CD4-positive, alpha-beta T cell (primary cell): ENCODE measurements around the gene GFRAL. TPM values are rescaled to one million over a fixed set of nuclear protein-coding genes. Genes with fewer than 3 reads are reported as not detected.
"Not testable (repeated sequence)": the region's sequence is repeated elsewhere in the genome, so short reads cannot be mapped to it uniquely, and the experiment has no call there.

Experiments
- ATAC-seq: fragments of 200-7000 bp; cut with Tn5 transposase; one replicate; pipeline ENCODE4 v1.10.0; 2022; ENCODE audit warnings: mild to moderate bottlenecking; ENCODE audit not compliant: poor library complexity
- CTCF ChIA-PET: fragments of 350-600 bp; sonication (Branson Sonifier 250); formaldehyde crosslinking; loops from one replicate; lab custom pipeline; 2021; ENCODE audit warnings: antibody characterized with exemption, inconsistent platforms; lab: Charles Lee
- POLR2A ChIA-PET: fragments of 350-600 bp; sonication (Branson Sonifier 250); formaldehyde crosslinking; loops from one replicate; lab custom pipeline; 2021; ENCODE audit warnings: antibody characterized with exemption, inconsistent platforms; lab: Charles Lee
- DNase-seq, 14 experiments: peaks; one replicate each; pipeline ENCODE4 v3.0.0-alpha.2; 2013 to 2020; ENCODE audit warnings: mixed read lengths in 2 of 14
- H3K27ac ChIP-seq, 2 donors: one replicate each; pipeline versions ENCODE4 v1.5.1 to v1.7.0; 2013; ENCODE audit warnings: low read length in 2 of 2, low read depth in 1 of 2, mild to moderate bottlenecking in 1 of 2
- H3K27me3 ChIP-seq, 2 experiments: 1 replicate in 1 of 2; 2 replicates in 1 of 2; pipeline versions ENCODE4 v1.6.1 to v1.7.0; 2013; ENCODE audit warnings: low read length in 2 of 2, control low read depth in 1 of 2, mild to moderate bottlenecking in 1 of 2, moderate library complexity in 1 of 2; ENCODE audit not compliant: insufficient read depth in 2 of 2, control insufficient read depth in 1 of 2
- H3K36me3 ChIP-seq: one replicate; pipeline ENCODE4 v1.6.1; 2013; ENCODE audit warnings: low read length, control low read depth; ENCODE audit not compliant: insufficient read depth
- H3K4me1 ChIP-seq: one replicate; pipeline ENCODE4 v1.6.1; 2013; ENCODE audit warnings: low read length, control low read depth; ENCODE audit not compliant: insufficient read depth
- H3K4me3 ChIP-seq: one replicate; pipeline ENCODE4 v1.5.1; 2013; ENCODE audit warnings: mild to moderate bottlenecking, low read length, moderate library complexity
- H3K9me3 ChIP-seq, 2 experiments: 1 replicate in 1 of 2; 2 replicates in 1 of 2; pipeline versions ENCODE4 v1.6.1 to v1.7.0; 2013; ENCODE audit warnings: low read length in 2 of 2, mild to moderate bottlenecking in 2 of 2, control low read depth in 1 of 2, moderate library complexity in 1 of 2; ENCODE audit not compliant: control insufficient read depth in 1 of 2, insufficient read depth in 1 of 2
- H3K27ac Mint-ChIP-seq: one replicate; pipeline ENCODE4 v1.8.0; 2020; ENCODE audit warnings: mixed read lengths
- H3K27me3 Mint-ChIP-seq: one replicate; pipeline ENCODE4 v1.8.0; 2021; ENCODE audit warnings: mixed read lengths
- H3K36me3 Mint-ChIP-seq: one replicate; pipeline ENCODE4 v1.8.0; 2021; ENCODE audit warnings: low read depth, mixed read lengths
- H3K4me1 Mint-ChIP-seq: one replicate; pipeline ENCODE4 v1.8.0; 2021; ENCODE audit warnings: low read depth, mixed read lengths
- H3K4me3 Mint-ChIP-seq: one replicate; pipeline ENCODE4 v1.8.0; 2020; ENCODE audit warnings: mild to moderate bottlenecking, mixed read lengths
- H3K9me3 Mint-ChIP-seq: one replicate; pipeline ENCODE4 v1.8.0; 2020; ENCODE audit warnings: mixed read lengths
- CTCF ChIP-seq: fragments of 200-600 bp; IDR thresholded peaks from one replicate; pipeline ENCODE4 v1.8.0; 2022; ENCODE audit warnings: antibody characterized with exemption, mild to moderate bottlenecking
- intact Hi-C, 2 experiments: fragments of 100-400 bp; cut with DNase I in 1 of 2; cut with micrococcal nuclease in 1 of 2; formaldehyde crosslinking; loops; one replicate each; pipeline versions ENCODE4 v1.15.1 to v1.9.0; 2023 to 2025; cut with DNase I, micrococcal nuclease
- total RNA-seq, 174 experiments: library from RNA in 2 of 174; stranded (reverse) in 2 of 174; gene quantifications; one replicate each; pipeline ENCODE4 v1.2.3 and lab custom pipeline; 2021 to 2026

GFRAL gene
- total RNA-seq, 2 experiments from 2014 or later = not detected

- no peaks in the 10 kb centered on the region for H3K27me3 ChIP-seq
- Mint-ChIP-seq H3K4me3 (no peak overlapping the region), H3K4me1 (no peaks in the 10 kb centered on the region), H3K27me3 (no peaks in the 10 kb centered on the region), H3K36me3 (no peaks in the 10 kb centered on the region), H3K27ac (no peak overlapping the region), H3K9me3 (peaks cover 19% of the 10 kb centered on the region)
- ChIA-PET POLR2A (no interaction called here), CTCF (no interaction called here)
- H3K27ac ChIP-seq = no peak overlapping the region
- intact Hi-C loops = no loop called here
- DNase-seq (no peak), ATAC-seq (no peak)
- H3K4me3 ChIP-seq = no peak overlapping the region
- H3K4me1 ChIP-seq = no peaks in the 10 kb centered on the region
- no peak for TF ChIP-seq CTCF
- no peaks in the 10 kb centered on the region for H3K36me3 ChIP-seq
- H3K9me3 ChIP-seq = peaks cover 0 to 12% of the 10 kb centered on the region in 2 experiments
Measured at GRCh38 chr6:55293116-55293515, 34.2 kb upstream of the GFRAL start.

GRCh38 chr6:55297214-55297613 is 30.1 kb upstream of the GFRAL start:
- H3K36me3 Mint-ChIP-seq, intact Hi-C loops, H3K36me3 ChIP-seq, H3K27me3 Mint-ChIP-seq, H3K27me3 ChIP-seq, H3K27ac Mint-ChIP-seq, H3K4me3 Mint-ChIP-seq, H3K4me1 ChIP-seq, DNase-seq, CTCF ChIA-PET, POLR2A ChIA-PET, ATAC-seq, H3K9me3 ChIP-seq, H3K27ac ChIP-seq, H3K4me1 Mint-ChIP-seq, H3K4me3 ChIP-seq: not testable (repeated sequence)
- H3K9me3 Mint-ChIP-seq = peaks cover 15% of the 10 kb centered on the region

- CTCF ChIA-PET = no interaction called here
- Mint-ChIP-seq H3K4me3 (no peak overlapping the region), H3K27me3 (no peaks in the 10 kb centered on the region), H3K36me3 (no peaks in the 10 kb centered on the region), H3K9me3 (peaks cover 16% of the 10 kb centered on the region), H3K27ac (no peak overlapping the region), H3K4me1 (no peaks in the 10 kb centered on the region)
- no peak overlapping the region for H3K4me3 ChIP-seq
- POLR2A ChIA-PET = no interaction called here
- intact Hi-C loops = no loop called here
- H3K9me3 ChIP-seq = peaks cover 0 to under 1% of the 10 kb centered on the region in 2 experiments
- DNase-seq (no peak), ATAC-seq (no peak)
- H3K4me1 ChIP-seq = no peaks in the 10 kb centered on the region
- H3K27ac ChIP-seq = no peak overlapping the region
- TF ChIP-seq CTCF = no peak
- H3K36me3 ChIP-seq = no peaks in the 10 kb centered on the region
- no peaks in the 10 kb centered on the region for H3K27me3 ChIP-seq
Measured at GRCh38 chr6:55299286-55299985, 27.8 kb upstream of the GFRAL start.

GRCh38 chr6:55304747-55305146 is 22.5 kb upstream of the GFRAL start:
- no peak overlapping the region for H3K4me3 Mint-ChIP-seq
- no peaks in the 10 kb centered on the region for H3K4me1 ChIP-seq
- no peak for TF ChIP-seq CTCF
- H3K4me3 ChIP-seq = no peak overlapping the region
- ChIA-PET CTCF (no interaction called here), POLR2A (no interaction called here)
- H3K27ac ChIP-seq = no peak overlapping the region
- H3K27me3 Mint-ChIP-seq = no peaks in the 10 kb centered on the region
- DNase-seq (no peak), ATAC-seq (no peak)
- H3K36me3 ChIP-seq = no peaks in the 10 kb centered on the region
- peaks cover 0 to 4% of the 10 kb centered on the region in 2 experiments for H3K9me3 ChIP-seq
- H3K27ac Mint-ChIP-seq = no peak overlapping the region
- H3K9me3 Mint-ChIP-seq = peaks cover 10% of the 10 kb centered on the region
- H3K27me3 ChIP-seq = no peaks in the 10 kb centered on the region
- H3K36me3 Mint-ChIP-seq = no peaks in the 10 kb centered on the region
- H3K4me1 Mint-ChIP-seq = no peaks in the 10 kb centered on the region
- intact Hi-C loops = no loop called here
